CMK (cell line): ENCODE measurements around the gene GALNT17.
"Not testable (repeated sequence)": the region's sequence is repeated elsewhere in the genome, so short reads cannot be mapped to it uniquely, and the experiment has no call there.

Source experiments
- DNase-seq: peaks from one replicate; pipeline ENCODE4 v3.0.0-alpha.2; 2010; ENCODE audit warnings: low read depth

The GALNT17 gene

GRCh38 chr7:71236230-71237105, 104.5 kb downstream of the GALNT17 start:
- DNase-seq = no peak

GRCh38 chr7:71237945-71238344, 106.0 kb downstream of the GALNT17 start:
- DNase-seq = no peak

- no peak for DNase-seq
Measured at GRCh38 chr7:71238581-71239295, 106.8 kb downstream of the GALNT17 start.

- no peak for DNase-seq
Measured at GRCh38 chr7:71239586-71240268, 107.8 kb downstream of the GALNT17 start.

- DNase-seq = no peak
Measured at GRCh38 chr7:71243736-71244410, 111.9 kb downstream of the GALNT17 start.

- no peak for DNase-seq
Measured at GRCh38 chr7:71245038-71245437, 113.1 kb downstream of the GALNT17 start.

GRCh38 chr7:71251706-71252105, 119.8 kb downstream of the GALNT17 start:
- no peak for DNase-seq

GRCh38 chr7:71254751-71255150, 122.8 kb downstream of the GALNT17 start:
- no peak for DNase-seq

GRCh38 chr7:71255537-71256178, 123.7 kb downstream of the GALNT17 start:
- DNase-seq = no peak

GRCh38 chr7:71261066-71261465, 129.1 kb downstream of the GALNT17 start:
- no peak for DNase-seq

GRCh38 chr7:71262834-71263233, 130.9 kb downstream of the GALNT17 start:
- DNase-seq = not testable (repeated sequence)

GRCh38 chr7:71264005-71264404, 132.1 kb downstream of the GALNT17 start:
- no peak for DNase-seq

- no peak for DNase-seq
Measured at GRCh38 chr7:71266912-71267311, 135.0 kb downstream of the GALNT17 start.

- no peak for DNase-seq
Measured at GRCh38 chr7:71267734-71268469, 136.0 kb downstream of the GALNT17 start.

GRCh38 chr7:71270558-71270957, 138.6 kb downstream of the GALNT17 start:
- DNase-seq = no peak

- DNase-seq = no peak
Measured at GRCh38 chr7:71271203-71271602, 139.3 kb downstream of the GALNT17 start.

- no peak for DNase-seq
Measured at GRCh38 chr7:71272509-71273490, 140.9 kb downstream of the GALNT17 start.

- no peak for DNase-seq
Measured at GRCh38 chr7:71278257-71278656, 146.3 kb downstream of the GALNT17 start.

- DNase-seq = no peak
Measured at GRCh38 chr7:71281261-71281660, 149.3 kb downstream of the GALNT17 start.

- DNase-seq = no peak
Measured at GRCh38 chr7:71283802-71284201, 151.9 kb downstream of the GALNT17 start.
